DMS114 treated with DMSO at 0.1 percent for 48 hours (cell line): ENCODE data around the gene ZNF394.

ENCODE experiments used
- DNase-seq: peaks from one replicate; lab custom pipeline; 2025; ENCODE audit not compliant: unreplicated experiment; lab: John Stamatoyannopoulos, UW

ZNF394 gene

DNA sequence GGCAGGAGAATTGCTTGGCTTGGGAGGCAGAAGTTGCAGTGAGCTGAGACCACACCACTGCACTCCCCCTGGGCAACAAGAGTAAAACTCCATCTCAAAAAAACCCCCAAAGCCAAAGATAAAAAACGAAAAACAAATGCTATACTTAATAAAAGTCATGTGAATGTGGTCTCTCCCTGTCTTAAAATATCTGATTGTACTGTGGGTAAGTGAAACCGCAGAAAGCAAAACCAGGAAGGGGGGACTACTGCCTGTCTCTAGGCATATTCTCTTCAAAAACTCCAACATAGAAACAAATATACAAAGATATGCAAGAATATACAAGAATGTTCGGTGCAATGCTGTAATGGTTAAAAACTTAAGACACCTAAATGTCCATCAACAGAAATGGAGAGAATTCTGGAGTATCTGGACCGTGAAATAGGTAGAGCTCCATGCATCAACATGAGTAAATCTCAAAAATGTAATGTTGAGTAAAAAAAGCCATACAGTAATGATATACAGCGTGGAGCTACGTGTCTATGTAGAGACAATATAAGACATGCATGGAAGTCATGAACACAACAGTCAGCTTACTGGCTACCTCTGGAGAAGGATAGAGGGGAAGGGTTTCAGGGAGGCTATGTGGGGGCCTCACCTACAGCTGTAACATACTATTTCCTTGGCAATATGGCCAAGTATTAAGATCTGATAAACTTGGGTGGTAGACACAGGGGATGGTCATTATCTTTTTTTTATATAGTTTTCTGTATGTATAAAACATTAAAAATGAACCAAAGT, 2.1 kb downstream of the ZNF394 start:
- DNase-seq = no peak

DNA sequence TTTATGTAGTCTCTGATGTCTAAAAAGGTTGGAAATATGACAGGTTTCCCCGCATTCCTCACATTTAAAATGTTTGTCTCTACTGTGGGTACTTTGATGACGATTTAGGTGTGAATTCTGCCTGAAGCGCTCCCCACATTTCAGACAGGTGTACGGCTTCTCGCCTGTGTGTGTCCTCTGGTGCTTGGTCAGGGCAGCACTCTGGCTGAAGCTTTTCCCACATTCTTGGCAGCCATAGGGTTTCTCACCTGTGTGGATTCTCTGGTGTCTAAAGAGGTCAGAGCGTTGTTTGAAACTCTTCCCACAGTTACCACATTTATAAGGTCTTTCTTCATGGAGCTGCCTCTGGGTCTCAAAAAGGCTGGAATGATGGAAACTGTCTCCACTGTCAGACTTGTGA, 6.3 kb downstream of the ZNF394 start:
- DNase-seq = no peak

DNA sequence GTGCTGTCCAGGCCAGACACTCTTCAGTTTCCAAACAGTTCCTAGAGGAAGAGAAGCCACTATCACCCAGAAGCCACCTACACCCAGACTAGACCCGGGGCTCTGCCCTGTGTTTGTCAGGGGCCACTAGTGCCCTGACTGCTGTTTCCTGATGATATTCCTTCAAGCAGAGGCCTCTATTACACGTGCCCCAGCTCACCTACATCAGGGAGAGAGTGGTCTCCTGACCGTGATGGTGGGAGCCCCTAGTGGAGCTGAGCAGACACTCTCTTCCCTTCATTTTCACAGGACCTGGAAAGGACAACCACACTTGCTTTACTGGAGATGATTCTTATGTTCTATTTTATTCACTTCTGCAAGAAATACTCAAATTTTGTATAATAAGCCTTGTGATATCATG, 9.2 kb downstream of the ZNF394 start:
- DNase-seq = no peak

DNA sequence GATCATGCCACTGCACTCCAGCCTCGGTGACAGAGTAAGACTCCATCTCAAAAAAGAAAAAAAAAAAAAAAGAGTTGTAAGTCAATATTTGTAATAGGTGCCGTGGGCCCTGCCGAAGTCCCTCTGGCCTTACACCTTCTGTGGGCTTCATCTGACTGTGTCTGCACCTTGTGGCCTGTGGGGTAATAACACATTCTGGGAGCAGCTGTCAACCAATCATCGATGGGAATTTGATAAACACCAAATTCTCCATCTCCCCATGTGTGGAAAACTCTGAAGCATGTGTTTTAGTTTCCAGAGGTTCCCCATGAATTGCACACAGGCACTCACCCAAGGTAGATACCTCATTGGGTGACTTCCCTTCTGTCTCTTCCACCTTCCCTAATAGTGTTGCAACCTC, 10.8 kb downstream of the ZNF394 start:
- DNase-seq = no peak

DNA sequence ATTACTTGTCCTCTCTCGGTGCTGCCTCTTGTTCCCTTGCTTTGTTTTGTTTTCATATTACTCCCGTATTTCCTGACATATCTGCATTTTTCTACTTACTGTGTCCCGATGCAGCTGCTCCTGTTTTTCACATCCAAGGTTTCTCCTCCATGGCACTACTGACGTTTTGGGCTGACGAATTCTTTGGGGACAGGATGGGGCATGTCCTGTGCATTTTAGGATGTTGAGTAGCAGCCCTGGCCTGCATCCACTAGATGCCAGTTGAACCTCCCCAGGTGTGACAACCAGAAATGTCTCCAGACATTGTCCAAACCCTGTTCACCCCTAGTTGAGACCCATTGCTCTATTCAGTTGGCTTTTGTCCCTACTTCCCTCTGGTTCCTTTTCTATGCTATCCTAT, 15.0 kb downstream of the ZNF394 start:
- no peak for DNase-seq

DNA sequence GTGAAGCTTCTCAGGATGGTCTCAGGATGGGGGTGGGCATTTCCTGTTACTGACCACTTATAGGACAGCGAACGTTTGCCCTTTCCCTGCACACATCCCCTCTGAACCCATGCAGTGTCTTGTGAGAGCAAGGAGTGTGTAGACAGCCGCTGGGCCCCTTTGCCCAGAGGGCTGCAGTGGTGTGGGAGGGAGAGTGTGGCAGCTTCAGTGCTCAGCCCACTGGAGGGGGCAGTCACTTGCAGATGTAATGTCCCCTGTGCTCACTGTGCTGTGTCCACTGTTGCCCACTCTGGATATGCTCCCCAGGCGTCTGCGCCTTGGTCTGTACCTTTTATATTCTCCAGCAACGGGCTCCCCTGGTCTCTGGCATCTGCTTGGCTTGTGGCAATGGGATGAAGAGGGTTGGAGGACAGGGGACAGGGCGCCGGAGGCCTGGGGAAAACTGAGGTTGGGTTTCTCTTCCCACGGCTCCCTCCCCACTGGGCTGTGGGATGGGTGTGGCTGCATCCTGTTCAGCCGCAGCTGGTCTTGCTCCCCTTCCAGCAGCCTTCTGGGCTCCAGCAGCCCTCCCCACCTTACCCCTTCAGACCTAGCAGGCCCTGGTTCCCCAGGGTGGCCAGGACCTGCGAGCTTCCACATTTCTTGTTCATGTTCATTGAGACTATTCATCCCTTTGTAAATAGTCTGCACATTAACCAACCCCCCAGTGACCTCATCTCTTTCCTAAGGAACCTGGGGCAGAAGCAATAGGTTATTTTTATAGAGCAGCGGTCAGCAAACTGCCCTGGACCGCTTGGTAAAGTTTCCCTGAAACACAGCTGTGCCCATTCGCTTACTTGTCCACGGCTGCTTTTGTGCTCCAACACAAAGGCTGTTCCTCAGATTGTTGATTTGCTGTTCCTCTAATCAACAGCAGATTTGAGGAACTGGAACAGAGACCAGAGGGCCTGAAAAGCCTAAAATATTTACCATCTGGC, 21.3 kb downstream of the ZNF394 start:
- DNase-seq = no peak

DNA sequence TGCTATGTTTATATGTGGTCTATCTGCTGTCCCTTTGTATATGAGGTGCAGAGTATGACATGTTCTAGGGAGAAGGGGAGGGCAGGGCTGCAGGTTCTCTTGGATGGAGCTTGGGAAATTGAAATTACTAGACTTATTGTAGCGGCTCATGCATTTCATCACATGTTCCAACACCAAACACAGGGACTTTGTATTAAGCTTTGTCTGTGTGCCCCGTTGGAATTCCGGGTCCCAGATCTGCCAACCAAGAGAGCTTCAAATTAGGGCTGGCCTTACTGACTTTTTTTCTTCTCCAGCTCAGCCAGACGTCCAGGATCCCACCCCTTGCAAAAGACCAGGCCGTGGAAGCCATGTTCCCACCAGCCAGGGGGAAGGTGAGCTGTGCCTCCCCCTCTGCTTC, 24.0 kb downstream of the ZNF394 start:
- DNase-seq = no peak

DNA sequence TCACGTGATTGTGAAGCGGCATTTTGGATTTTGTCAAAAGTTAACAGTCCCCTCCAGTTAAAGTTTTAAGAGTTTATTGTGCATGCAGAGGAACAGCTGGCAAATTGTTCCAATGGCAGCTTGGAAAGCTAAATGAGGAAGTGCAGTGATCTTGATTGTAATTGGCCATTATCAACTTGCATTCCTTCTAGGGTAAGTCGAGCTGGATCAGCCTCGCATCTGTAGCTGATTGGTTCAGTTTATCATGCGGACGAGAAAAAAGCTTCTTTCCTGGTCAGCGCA, 26.8 kb downstream of the ZNF394 start:
- peak; percentile 45 for DNase-seq

DNA sequence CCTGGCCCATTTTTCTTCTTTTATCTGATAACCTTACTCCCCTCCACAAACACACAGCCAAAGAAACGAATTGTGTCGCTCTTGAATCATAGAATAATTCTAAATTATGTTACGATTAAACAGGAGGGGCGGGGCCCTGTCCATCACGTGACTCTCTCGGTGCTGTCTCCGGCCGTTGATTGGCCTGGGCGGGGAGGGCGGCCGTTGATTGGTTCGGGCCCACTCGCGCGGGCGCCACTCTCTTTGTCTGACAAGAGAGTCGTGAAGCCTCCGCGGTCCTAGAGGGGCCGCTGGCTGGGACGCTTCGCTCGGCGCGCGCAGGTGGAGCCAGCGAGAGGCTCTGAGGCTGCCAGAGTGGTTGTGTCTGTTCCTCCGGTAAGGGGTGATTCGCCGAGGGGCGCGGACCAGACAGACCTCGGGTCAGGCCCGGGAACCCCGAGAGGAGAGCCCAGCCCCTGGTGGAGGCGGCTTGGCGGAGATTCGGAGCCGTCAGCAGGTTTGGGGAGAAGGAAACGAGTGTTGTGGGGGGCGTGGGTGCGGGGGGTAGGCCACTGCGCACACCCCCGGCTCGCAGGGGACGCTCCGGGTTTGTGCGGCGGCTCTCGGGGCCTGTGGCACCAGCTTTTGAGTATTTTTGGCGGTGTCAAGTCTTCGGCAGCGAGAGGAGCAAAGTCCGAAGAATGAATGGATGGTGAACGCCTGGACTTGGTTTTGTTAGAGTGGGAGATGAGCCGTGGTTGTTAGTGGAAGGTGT, 27.3 kb downstream of the ZNF394 start, which contains the start of gene ZNF789:
ZNF789 (plus strand) TSS at position 330 of the 754 bp plus-strand sequence. CDS start 3,567 bp downstream, outside the sequence.
- DNase-seq = peak; percentile 92

DNA sequence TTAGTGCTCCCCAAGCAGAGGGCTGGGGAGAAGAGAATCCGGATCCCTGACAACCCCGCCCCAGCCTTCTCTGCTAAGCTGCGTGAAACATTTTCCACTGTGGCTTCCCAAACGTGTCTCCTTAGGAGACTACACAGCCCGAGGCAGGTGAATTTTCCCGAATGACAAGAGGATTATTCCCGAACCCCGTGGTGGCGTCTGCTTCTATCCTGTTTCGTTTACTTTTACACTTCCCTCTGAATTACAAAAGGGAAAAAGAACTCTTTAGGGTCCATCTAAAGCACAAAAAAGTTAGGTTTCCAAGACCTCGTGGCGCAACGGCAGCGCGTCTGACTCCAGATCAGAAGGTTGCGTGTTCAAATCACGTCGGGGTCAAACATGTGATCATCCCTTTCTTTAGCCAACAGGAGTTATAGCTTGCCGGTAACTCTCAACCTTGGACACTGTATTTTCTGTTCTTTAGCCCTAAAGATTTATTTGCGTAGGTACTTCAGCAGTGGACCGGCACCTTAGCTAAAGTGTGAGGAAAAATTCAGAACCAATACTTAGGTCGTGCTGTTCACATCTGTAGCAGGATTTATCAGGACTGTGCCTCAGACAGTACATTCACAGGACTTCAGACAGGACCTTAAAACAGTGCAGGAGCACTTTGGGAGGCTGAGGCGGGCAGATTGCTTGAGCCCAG, 30.6 kb downstream of the ZNF394 start:
- no peak for DNase-seq

DNA sequence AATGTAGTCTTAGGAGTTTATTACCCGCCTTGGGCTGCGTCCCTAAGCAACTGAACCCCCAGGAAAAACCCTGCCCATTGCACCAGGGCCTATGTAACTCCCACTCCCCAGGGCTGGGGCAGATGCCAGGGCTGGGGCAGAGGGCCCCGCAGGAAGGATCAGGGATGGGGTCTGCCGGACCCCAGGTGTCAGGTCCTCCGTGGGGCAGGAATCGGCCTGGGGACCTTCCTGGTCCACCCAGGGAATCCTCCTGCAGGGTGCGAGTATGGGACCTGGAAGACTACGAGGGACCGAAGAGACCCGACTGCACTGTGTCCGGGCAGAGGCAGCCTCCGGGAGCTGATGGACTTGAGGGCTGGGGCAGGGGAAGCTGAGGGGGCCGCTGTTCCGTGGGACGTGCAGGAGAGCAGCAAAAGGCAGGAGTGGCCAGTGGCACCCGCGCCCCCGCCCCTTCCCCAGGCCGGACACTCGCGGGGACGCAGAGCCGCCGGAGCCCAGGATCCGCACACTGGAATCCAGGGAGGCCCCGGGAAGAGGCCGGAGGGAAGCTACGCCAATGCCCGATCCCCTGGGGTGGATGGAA, 31.7 kb downstream of the ZNF394 start:
- no peak for DNase-seq

DNA sequence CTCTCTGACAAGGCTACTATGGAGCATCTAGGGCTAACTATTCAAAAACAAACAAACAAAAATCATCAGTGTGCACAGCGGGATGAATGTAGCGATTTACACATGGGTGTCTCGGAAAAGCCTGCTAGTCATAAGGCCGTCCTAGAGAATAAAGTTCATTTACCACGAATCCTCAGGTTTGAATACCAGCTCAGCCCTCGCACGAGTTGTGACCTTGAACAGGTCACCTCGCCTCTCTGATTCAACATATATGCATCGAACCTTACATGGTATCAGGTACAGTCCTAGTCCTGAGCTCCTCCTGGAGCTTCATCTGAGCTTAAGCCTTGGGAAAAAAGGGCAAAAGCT, 34.7 kb downstream of the ZNF394 start:
- DNase-seq = no peak

DNA sequence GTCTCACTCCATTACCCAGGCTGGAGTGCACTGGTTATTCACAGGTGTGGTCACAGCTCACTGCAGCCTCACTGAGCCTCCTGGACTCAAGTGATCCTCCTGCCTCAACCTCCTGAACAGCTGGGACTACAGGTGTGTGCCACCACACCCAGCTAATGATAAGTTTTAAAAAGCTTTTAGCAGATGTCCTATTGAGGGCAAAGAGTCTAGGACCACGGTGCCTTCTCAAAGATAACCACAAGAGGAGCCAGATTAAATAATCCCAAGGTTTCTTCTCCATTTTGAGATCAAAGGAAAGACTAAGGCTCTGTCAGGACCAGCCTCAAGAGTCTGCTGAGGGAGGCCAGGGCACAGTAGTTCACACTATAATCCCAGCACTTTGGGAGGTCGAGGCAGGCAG, 38.9 kb downstream of the ZNF394 start:
- DNase-seq = no peak

DNA sequence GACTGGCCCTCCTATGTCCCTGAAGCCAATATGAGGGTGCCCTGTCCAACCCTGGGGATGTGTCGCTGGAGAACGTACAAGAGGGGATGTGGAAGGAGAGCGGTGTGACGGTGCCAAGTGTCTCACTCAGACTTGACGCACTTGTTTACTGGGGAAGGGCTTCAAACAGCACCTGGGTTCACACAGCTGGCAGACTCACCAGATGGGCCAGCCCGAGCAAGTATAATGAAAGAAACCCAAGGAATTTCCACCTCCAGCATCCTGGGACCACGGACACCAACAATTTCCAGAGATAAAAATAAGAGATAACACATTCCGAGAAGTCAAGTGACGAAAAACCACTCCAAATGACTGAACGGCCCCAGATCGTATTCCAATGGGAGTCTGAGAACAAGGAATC, 39.4 kb downstream of the ZNF394 start:
- no peak for DNase-seq

DNA sequence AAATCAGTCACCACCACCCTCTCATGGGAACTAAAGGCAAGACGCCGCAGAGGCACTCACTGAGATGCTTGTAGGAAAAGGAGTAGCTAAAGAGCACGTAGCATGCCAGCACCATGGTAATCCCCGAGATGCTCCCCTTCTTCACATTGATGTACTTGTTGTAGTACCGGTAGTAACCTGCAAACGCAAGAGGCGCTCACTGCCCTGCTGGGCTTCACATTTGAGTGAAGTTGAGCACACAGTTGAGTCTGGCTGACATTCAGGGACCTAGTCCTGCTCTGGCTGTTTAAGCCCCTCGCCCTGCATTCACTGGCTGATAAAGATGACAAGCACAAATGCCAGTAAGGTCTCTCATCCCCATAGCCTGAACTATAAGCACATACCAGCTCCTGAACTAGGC, 41.0 kb downstream of the ZNF394 start:
- no peak for DNase-seq

DNA sequence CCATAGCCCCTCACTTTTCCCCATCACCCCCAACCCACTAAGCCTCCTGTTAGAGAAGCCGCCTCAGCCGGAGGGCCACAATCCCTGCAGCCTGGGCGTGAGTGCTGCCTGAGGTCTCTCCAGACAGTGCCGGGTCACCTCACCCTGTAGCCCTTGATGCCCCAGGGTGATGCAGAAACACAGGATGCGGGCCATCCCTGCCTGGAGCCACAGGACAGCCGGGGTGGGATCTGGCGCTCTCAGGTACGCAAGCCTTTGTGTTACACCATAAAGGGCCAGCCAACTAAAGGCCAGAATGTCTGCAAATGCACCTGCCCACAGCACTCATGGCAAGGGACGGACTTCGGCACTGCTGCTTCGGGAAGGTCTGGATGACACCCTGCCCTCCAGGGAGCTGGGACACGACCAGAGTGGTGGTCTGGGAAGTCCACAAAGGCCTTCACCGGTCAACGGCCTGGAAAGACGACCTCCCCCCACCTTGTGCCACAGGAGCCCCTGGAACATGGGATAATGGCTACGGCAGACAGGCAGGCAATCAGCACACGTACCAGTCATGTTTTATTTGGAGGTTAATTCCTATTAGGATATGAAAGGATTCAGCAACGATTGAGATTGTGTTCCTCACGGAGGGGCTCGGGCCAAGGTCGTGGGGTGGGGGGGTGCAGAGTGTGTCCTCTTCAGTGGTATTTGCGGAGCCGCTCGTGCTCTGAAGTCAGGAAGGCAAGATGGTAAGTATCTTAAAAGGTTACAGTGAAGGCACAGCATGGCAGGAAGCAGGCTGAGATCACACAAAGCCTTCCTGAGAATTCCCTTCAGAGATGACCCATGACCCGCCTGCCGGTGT, 42.2 kb downstream of the ZNF394 start:
- DNase-seq = no peak

DNA sequence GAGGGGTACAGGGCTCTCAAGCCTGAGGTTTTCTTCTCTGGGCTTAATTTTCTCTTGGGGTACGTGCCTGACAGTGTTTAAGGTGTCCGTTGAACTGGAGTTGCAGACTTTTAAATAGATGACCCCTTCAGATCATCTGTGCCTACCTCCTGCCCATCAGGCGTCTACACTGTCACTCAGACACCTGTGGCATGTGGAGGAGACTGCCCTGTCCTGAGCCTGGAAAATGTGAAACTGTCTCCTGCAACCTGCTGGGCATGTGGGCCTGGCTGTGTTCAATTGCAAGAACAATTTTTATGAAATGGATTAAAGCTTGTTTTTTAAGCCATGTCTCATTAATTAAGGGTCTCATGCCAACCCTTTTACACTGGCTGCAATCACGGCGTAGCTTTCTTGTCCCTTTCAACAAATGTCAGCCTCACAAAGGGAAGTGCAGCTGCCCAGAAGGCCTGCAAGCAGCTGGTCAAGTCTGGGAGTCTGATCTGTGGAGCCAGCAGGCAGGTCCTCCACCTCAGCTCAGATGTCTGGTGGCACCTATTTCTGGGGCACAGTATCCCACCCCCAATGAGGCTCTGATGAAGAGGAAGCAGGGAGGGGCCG, 42.9 kb downstream of the ZNF394 start:
- DNase-seq = no peak

DNA sequence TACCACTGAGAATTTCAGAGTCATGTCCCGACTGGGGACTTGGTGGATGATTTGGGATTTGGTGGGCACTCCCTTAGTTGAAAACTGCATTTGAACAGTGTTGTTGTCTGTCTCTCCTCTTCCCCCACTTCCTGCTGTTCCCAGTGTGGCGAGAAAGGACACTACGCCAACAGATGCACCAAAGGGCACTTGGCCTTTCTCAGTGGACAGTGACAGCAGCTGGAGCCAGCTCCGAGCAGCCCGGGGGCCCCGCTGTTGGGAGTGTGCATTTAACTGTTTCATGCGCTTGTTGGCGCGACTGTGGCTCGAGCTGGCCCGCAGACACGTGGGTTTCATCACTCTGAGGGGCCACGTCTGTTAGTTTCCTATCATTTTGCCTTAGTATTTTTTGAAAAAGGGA, 43.8 kb downstream of the ZNF394 start:
- no peak for DNase-seq

DNA sequence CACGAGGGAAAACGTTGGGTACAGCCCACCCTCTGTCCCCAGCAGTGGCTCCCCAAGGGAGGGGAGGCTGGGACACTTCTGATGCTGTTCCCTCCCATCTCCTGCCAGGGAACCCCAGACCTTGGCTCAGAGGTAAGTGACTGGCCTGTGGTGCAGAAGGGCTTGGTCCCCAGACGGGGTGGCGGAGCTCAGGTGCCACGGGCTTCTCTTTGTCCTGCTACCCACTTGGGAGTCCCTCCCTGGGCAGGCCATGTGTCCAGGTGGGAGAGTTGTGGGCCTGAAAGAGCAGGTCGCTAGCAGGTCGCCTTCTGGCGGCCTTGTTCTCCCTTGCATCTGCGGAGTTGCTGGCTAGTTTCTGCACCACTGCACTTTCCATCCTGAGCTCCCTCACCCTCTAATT, 44.2 kb downstream of the ZNF394 start:
- no peak for DNase-seq
